Skeletal muscle tissue (tissue), 4 donors: Measurements from ENCODE around the gene PLOD2. TPM values are rescaled to one million over a fixed set of nuclear protein-coding genes. Genes with fewer than 3 reads are reported as not detected.

Source experiments
- H3K27ac ChIP-seq: one replicate; pipeline ENCODE4 v1.7.0; 2013; ENCODE audit warnings: mild to moderate bottlenecking, low read depth, low read length, inconsistent platforms
- H3K27me3 ChIP-seq, 3 donors: one replicate each; pipeline ENCODE4 v1.7.0; 2013; ENCODE audit warnings: low read length in 3 of 3; ENCODE audit not compliant: control insufficient read depth in 3 of 3, insufficient read depth in 3 of 3
- H3K36me3 ChIP-seq, 3 donors: one replicate each; pipeline ENCODE4 v1.7.0; 2013; ENCODE audit warnings: low read length in 3 of 3; ENCODE audit not compliant: control insufficient read depth in 3 of 3, insufficient read depth in 3 of 3
- H3K4me1 ChIP-seq, 3 donors: one replicate each; pipeline ENCODE4 v1.7.0; 2013; ENCODE audit warnings: low read length in 3 of 3, mild to moderate bottlenecking in 3 of 3; ENCODE audit not compliant: control insufficient read depth in 3 of 3, insufficient read depth in 3 of 3
- H3K4me3 ChIP-seq, 3 donors: one replicate each; pipeline ENCODE4 v1.7.0; 2013; ENCODE audit warnings: low read length in 3 of 3
- H3K9ac ChIP-seq, 3 donors: one replicate each; pipeline ENCODE4 v1.7.0; 2013; ENCODE audit warnings: low read length in 3 of 3, mild to moderate bottlenecking in 3 of 3, moderate library complexity in 2 of 3, low read depth in 1 of 3
- H3K9me3 ChIP-seq, 3 donors: one replicate each; pipeline ENCODE4 v1.7.0; 2013; ENCODE audit warnings: low read length in 3 of 3; ENCODE audit not compliant: control insufficient read depth in 3 of 3
- total RNA-seq: library from RNA; depleted of rRNA; stranded (reverse); fragments of >200 nt; gene quantifications from one replicate; pipeline ENCODE4 v1.2.3, GENCODE V29; 2014
- donor health status: Osteomylitis.

Gene PLOD2
- total RNA-seq, 1 donor from 2014 or later, result 22.4 TPM

- no peaks in the 10 kb centered on the region for H3K9me3 ChIP-seq
- H3K27me3 ChIP-seq, result peaks cover 0 to 4% (median 0%) of the 10 kb centered on the region in 3 donors
- H3K4me3 ChIP-seq, result peak overlapping the region; percentile 63 to 88 (median 82)
- H3K27ac ChIP-seq, result peak overlapping the region; percentile 91
- no peaks in the 10 kb centered on the region for H3K36me3 ChIP-seq
- peak overlapping the region; percentile 75 to 83 (median 80) for H3K9ac ChIP-seq
- peaks cover 4 to 25% (median 7%) of the 10 kb centered on the region in 3 donors for H3K4me1 ChIP-seq
Measured at GRCh38 chr3:146160321-146160963, 542 bp downstream of the PLOD2 start.

GRCh38 chr3:146159616-146160320 lies 1.2 kb downstream of the PLOD2 start:
- peak overlapping the region; percentile 75 to 83 (median 80) for H3K9ac ChIP-seq
- H3K4me3 ChIP-seq, result peak overlapping the region; percentile 63 to 88 (median 82)
- no peaks in the 10 kb centered on the region for H3K36me3 ChIP-seq
- peak overlapping the region; percentile 91 for H3K27ac ChIP-seq
- H3K27me3 ChIP-seq, result peaks cover 0 to 4% (median 0%) of the 10 kb centered on the region in 3 donors
- no peaks in the 10 kb centered on the region for H3K9me3 ChIP-seq
- H3K4me1 ChIP-seq, result peaks cover 4 to 25% (median 7%) of the 10 kb centered on the region in 3 donors

- Histone ChIP-seq H3K27ac (peak overlapping the region; percentile 91), H3K9ac (peak overlapping the region in 1 of 3 donors; percentile 16), H3K4me3 (peak overlapping the region in 1 of 3 donors; percentile 17), H3K27me3 (peaks cover 0 to 4% (median 0%) of the 10 kb centered on the region in 3 donors), H3K9me3 (no peaks in the 10 kb centered on the region), H3K36me3 (no peaks in the 10 kb centered on the region), H3K4me1 (peaks cover 4 to 25% (median 7%) of the 10 kb centered on the region in 3 donors)
Measured at GRCh38 chr3:146159037-146159436, 1.9 kb downstream of the PLOD2 start.

GRCh38 chr3:146157325-146158060 lies 3.5 kb downstream of the PLOD2 start:
- H3K9ac ChIP-seq, result peak overlapping the region in 2 of 3 donors; percentile 17 to 32
- peaks cover 4 to 22% (median 7%) of the 10 kb centered on the region in 3 donors for H3K4me1 ChIP-seq
- no peaks in the 10 kb centered on the region for H3K36me3 ChIP-seq
- peak overlapping the region; percentile 91 for H3K27ac ChIP-seq
- H3K4me3 ChIP-seq, result no peak overlapping the region
- peaks cover 0 to 4% (median 0%) of the 10 kb centered on the region in 3 donors for H3K27me3 ChIP-seq
- no peaks in the 10 kb centered on the region for H3K9me3 ChIP-seq

GRCh38 chr3:146156666-146157314 lies 4.2 kb downstream of the PLOD2 start:
- H3K36me3 ChIP-seq, result no peaks in the 10 kb centered on the region
- H3K9me3 ChIP-seq, result no peaks in the 10 kb centered on the region
- peaks cover 0 to 3% (median 0%) of the 10 kb centered on the region in 3 donors for H3K27me3 ChIP-seq
- H3K4me3 ChIP-seq, result peak overlapping the region; percentile 33 to 56 (median 47)
- H3K27ac ChIP-seq, result peak overlapping the region; percentile 91
- peak overlapping the region in 1 of 3 donors; percentile 34 for H3K9ac ChIP-seq
- H3K4me1 ChIP-seq, result peaks cover 4 to 19% (median 7%) of the 10 kb centered on the region in 3 donors

- Histone ChIP-seq H3K9me3 (no peaks in the 10 kb centered on the region), H3K36me3 (no peaks in the 10 kb centered on the region), H3K27ac (peak overlapping the region; percentile 91), H3K4me3 (peak overlapping the region in 2 of 3 donors; percentile 45 to 47), H3K4me1 (peaks cover 2 to 16% (median 7%) of the 10 kb centered on the region in 3 donors), H3K9ac (peak overlapping the region in 2 of 3 donors; percentile 9 to 58), H3K27me3 (no peaks in the 10 kb centered on the region)
Measured at GRCh38 chr3:146156095-146156494, 4.9 kb downstream of the PLOD2 start.

- Histone ChIP-seq H3K27me3 (no peaks in the 10 kb centered on the region), H3K4me1 (peaks cover 2 to 13% (median 3%) of the 10 kb centered on the region in 3 donors), H3K9ac (no peak overlapping the region), H3K36me3 (no peaks in the 10 kb centered on the region), H3K27ac (no peak overlapping the region), H3K9me3 (no peaks in the 10 kb centered on the region), H3K4me3 (no peak overlapping the region)
Measured at GRCh38 chr3:146154995-146155394, 6.0 kb downstream of the PLOD2 start.

GRCh38 chr3:146154316-146154715 lies 6.7 kb downstream of the PLOD2 start:
- Histone ChIP-seq H3K4me1 (peaks cover 2 to 13% (median 3%) of the 10 kb centered on the region in 3 donors), H3K4me3 (no peak overlapping the region), H3K9me3 (no peaks in the 10 kb centered on the region)

GRCh38 chr3:146153429-146153828 lies 7.6 kb downstream of the PLOD2 start:
- Histone ChIP-seq H3K36me3 (no peaks in the 10 kb centered on the region), H3K27ac (no peak overlapping the region), H3K4me3 (no peak overlapping the region), H3K27me3 (no peaks in the 10 kb centered on the region), H3K9me3 (no peaks in the 10 kb centered on the region), H3K9ac (peak overlapping the region in 1 of 3 donors; percentile 14), H3K4me1 (peaks cover 2 to 7% (median 3%) of the 10 kb centered on the region in 3 donors)

More at GRCh38 chr3:146154316-146154715, 6.7 kb downstream of the PLOD2 start:
- H3K36me3 ChIP-seq, result no peaks in the 10 kb centered on the region
- H3K9ac ChIP-seq, result no peak overlapping the region
- no peak overlapping the region for H3K27ac ChIP-seq
- H3K27me3 ChIP-seq, result no peaks in the 10 kb centered on the region
